GM10248 (cell line): Measurements from ENCODE around the gene CEACAM8.
"Not testable (repeated sequence)": the region's sequence is repeated elsewhere in the genome, so short reads cannot be mapped to it uniquely, and the experiment has no call there.

Experiments used
- CTCF ChIA-PET: fragments of 300-600 bp; sonication (Branson Sonifier 250); formaldehyde crosslinking; extraction: SDS; loops from one replicate; lab custom pipeline; 2021; ENCODE audit warnings: antibody characterized with exemption; lab: Yijun Ruan, JAX
- POLR2A ChIA-PET: fragments of 350-650 bp; sonication (Branson Sonifier 250); formaldehyde crosslinking; extraction: SDS; loops from one replicate; lab custom pipeline; 2020; ENCODE audit warnings: antibody characterized with exemption; lab: Yijun Ruan, JAX
- DNase-seq: peaks from one replicate; pipeline ENCODE4 v3.0.0; 2012; ENCODE audit errors: extremely low spot score
- TF ChIP-seq, protein P1 (sequence below): IDR thresholded peaks from 2 replicates; pipeline ENCODE4 v1.5.1; 2012; ENCODE audit warnings: mild to moderate bottlenecking, low read depth; ENCODE audit errors: extremely low read depth, missing control alignments, control extremely low read depth

CEACAM8 gene

GRCh38 chr19:42627916-42628315, 33.2 kb upstream of the CEACAM8 start:
- DNase-seq, result no peak
- TF ChIP-seq, protein P1, sequence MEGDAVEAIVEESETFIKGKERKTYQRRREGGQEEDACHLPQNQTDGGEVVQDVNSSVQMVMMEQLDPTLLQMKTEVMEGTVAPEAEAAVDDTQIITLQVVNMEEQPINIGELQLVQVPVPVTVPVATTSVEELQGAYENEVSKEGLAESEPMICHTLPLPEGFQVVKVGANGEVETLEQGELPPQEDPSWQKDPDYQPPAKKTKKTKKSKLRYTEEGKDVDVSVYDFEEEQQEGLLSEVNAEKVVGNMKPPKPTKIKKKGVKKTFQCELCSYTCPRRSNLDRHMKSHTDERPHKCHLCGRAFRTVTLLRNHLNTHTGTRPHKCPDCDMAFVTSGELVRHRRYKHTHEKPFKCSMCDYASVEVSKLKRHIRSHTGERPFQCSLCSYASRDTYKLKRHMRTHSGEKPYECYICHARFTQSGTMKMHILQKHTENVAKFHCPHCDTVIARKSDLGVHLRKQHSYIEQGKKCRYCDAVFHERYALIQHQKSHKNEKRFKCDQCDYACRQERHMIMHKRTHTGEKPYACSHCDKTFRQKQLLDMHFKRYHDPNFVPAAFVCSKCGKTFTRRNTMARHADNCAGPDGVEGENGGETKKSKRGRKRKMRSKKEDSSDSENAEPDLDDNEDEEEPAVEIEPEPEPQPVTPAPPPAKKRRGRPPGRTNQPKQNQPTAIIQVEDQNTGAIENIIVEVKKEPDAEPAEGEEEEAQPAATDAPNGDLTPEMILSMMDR, result no peak
- CTCF ChIA-PET, result interaction anchor here (1.7 kb wide), 2 partner anchors 20 to 31 kb away, joined by 4 to 13 read pairs; no protein-coding TSS in a partner anchor
- POLR2A ChIA-PET, result no interaction called here

DNA sequence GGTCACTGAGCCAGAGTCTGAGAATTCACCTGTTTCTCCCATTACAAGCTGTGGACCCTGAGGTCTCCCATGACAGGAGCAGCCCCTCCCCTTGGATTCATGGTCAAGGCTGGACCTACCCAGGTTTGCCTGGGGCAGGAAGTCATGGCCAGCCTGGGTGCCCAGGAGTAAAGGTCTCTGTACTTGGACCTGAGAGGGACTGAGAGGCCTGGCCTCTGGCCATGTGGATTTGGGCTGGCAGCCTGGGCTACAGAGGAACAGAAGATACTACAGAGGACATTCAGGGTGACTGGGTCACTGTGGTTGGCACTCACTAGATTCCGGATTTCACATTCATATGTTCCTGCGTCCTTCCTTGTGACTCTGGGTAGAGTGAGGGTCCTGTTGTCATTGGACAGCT, 31.5 kb upstream of the CEACAM8 start:
- DNase-seq, result no peak
- ChIA-PET POLR2A (no interaction called here), CTCF (interaction anchor here (1.0 to 2.0 kb wide), 2 partner anchors 9 to 27 kb away, joined by 3 to 12 read pairs; no protein-coding TSS in a partner anchor)
- TF ChIP-seq, protein P1, result no peak

- DNase-seq, result no peak
- TF ChIP-seq, protein P1, result no peak
- CTCF ChIA-PET, result interaction anchor here (1.2 to 1.5 kb wide), 3 partner anchors 15 to 22 kb away, joined by 3 to 6 read pairs (median 4); no protein-coding TSS in a partner anchor
- POLR2A ChIA-PET, result no interaction called here
Observed at GRCh38 chr19:42619271-42619670, 24.5 kb upstream of the CEACAM8 start.

DNA sequence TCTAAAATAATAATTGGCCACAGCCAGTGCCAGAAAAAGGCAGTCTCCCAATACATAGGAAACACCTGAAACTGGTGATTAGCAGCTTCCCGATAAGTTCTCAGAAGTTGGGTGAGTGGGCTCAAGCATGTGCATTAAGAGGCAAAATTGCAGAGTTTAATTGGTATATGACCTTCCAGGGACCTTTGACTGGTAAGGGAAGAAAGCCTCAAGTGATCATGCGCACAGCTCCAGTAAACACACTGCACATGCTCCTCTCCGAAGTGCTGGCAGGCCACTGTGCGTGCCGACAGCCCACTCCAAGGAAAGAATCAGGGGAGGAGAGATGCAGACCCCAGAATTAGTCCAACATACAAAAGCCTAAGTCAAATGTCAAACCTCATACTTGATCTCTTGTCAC, 18.9 kb upstream of the CEACAM8 start:
- POLR2A ChIA-PET, result no interaction called here

GRCh38 chr19:42610401-42610915, 15.7 kb upstream of the CEACAM8 start:
- POLR2A ChIA-PET, DNase-seq, CTCF ChIA-PET: not testable (repeated sequence)

More for the DNA sequence above, 18.9 kb upstream of the CEACAM8 start:
- TF ChIP-seq, protein P1, result no peak
- CTCF ChIA-PET, result interaction anchor here (0.8 to 1.5 kb wide), 3 partner anchors 12 to 21 kb away, joined by 4 to 6 read pairs (median 4); no protein-coding TSS in a partner anchor
- no peak for DNase-seq

DNA sequence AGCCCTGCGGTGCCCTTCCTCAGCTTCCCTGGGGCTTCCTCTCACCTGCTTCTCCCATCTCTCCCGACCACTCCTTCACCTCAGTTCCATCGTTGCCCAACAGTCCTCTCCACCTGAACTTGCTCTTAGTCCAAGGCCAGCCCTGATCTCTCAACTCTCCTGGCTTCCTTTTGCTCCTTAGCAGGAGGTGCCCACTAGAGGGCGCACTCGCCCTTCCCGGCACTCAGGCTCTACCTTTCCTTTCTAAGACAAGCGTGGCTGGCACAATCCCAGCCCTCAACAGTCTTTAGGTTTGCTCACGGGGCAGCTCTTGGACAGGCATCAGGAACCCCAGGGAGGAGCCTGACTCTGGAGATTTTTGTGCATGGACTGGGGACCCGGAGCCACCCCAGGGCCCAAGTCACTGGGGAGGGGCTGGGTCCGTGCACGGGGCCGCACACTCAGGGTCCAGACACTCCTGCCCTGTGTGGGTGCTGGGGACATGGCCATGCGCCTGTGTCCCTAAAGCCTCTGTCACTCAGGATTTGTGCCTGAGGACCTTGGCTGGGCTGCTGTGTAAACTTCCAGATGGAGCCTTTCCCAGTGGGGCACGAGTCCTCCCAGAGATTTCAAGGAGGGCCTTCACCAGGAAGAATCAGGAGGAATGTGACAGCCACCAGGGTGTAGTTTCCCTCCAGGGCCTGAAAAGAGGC, 12.1 kb upstream of the CEACAM8 start:
- peak; percentile 77 for DNase-seq
- ChIA-PET POLR2A (no interaction called here), CTCF (interaction anchor here (1.0 to 3.0 kb wide), 7 partner anchors 10 to 166 kb away, joined by 3 to 21 read pairs (median 3); no protein-coding TSS in a partner anchor)
- TF ChIP-seq, protein P1, result peak; percentile 79
